ENCODE data around the gene KIAA0232.

KIAA0232 gene

DNA sequence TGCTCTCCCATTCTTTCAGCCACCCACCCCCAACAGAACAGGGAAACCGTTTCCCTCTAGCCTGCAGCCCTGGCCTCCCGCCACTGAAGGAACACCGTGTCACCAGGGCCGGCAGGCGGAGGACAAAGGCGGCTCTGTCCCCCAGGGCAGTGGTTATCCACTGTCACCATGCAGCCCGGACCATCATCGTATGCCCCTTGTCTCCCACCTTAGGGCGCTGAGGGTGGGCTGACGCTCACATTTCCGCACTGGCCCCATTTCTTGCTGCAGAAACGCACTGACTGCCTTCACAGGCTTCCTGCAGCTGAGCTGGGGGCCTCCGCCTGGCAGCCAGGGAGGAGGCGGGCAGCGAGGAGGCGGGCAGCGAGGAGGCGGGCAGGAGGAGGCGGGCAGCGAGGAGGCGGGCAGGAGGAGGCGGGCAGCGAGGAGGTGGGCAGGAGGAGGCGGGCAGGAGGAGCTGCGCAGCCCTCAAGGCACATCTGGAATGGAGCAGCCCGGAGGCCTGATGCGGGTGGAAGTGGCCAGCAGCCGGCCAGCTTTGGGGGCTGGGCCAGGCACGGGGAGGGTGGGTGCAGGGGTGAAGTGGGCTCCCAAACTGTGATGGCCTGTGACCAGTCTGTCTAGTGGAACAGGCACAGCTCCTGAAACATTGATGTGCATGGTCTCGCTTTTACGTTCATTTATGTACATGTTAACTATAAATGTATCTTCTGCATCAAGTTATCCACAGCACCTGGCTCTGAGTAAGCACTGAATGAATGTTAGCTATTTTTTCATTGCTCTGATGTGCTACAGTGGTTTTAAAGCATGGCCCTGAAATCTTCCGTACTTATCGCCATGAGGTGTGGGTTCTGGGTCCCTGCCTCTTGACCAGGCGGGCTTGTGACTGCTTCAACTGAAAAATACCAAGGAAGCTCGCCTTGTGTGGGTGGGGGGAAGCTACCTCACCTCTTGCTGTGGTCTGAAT lies 20.6 kb upstream of the KIAA0232 start:
- Histone ChIP-seq H3K9me3 (ENCODE audit: control insufficient read depth, low read length) (no peaks in the 10 kb centered on the region), H3K27me3 (ENCODE audit: control insufficient read depth, insufficient read depth, low read length) (no peaks in the 10 kb centered on the region), H3K9ac (ENCODE audit: low read length) (no peak overlapping the region), H3K36me3 (ENCODE audit: control insufficient read depth, insufficient read depth, low read length) (no peaks in the 10 kb centered on the region), H3K4me1 (ENCODE audit: control insufficient read depth, insufficient read depth, low read length) (no peaks in the 10 kb centered on the region), H3K4me3 (ENCODE audit: low read length) (no peak overlapping the region)

DNA sequence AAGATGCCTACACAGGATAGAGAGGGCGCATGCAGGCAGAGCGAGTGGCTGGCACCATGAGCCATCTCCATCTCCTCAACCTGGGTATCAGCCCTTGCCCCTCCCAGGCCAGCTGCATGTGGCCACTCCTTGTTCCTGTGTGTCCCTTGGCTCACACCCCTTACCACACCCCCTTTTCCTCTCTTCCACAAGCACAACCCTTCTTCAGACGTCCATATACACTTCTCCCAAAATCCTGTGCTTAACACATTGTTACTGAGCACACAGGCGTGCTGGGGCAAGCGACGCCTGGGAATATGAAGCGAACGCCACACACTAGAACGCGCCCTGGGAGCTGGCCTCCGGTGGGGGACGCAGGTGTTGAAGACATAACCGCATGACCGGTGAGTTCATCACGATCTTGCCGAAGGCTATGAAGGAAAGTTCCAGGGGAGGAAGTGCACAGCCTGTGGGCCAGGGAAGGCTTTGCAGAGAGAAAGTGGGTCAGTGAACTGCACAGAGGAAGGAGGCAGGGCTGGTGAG lies 19.1 kb upstream of the KIAA0232 start:
- Histone ChIP-seq H3K9ac (ENCODE audit: low read length) (no peak overlapping the region), H3K4me1 (ENCODE audit: control insufficient read depth, insufficient read depth, low read length) (peaks cover 13% of the 10 kb centered on the region), H3K4me3 (ENCODE audit: low read length) (no peak overlapping the region), H3K9me3 (ENCODE audit: control insufficient read depth, low read length) (no peaks in the 10 kb centered on the region), H3K36me3 (ENCODE audit: control insufficient read depth, insufficient read depth, low read length) (no peaks in the 10 kb centered on the region), H3K27me3 (ENCODE audit: control insufficient read depth, insufficient read depth, low read length) (no peaks in the 10 kb centered on the region)

DNA sequence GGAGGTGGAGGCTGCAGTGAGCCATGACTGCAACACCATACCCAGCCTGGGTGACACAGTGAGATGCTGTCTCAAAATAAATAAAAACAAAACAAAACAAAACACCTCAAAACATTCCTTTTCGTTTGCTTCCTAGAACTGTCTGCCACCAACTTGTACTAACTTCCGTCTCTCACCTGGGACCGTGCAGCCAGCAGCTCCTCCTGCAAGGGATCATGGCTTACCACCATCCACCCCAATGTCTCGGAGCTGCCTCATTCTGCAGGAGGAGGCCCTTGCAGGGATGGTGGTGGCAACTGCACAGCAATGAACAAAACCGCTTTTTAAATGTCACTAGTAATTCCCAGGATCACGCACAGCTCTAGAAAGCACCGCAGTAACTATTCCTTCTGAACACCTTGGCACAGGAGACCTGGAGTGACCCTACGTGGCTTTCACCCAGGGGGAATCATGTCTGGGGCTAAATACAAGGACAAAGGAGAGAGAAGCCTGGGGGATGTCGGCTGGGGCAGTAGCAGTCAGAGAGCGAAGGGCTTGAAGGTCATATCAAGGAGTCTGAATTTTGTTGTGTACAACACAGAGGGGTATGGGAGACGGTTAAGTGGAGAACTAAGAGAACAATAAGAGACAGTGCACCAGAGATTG lies 17.4 kb upstream of the KIAA0232 start:
- H3K9me3 ChIP-seq (ENCODE audit: control insufficient read depth, low read length): no peaks in the 10 kb centered on the region
- no peaks in the 10 kb centered on the region for H3K36me3 ChIP-seq (ENCODE audit: control insufficient read depth, insufficient read depth, low read length)
- H3K27me3 ChIP-seq (ENCODE audit: control insufficient read depth, insufficient read depth, low read length): no peaks in the 10 kb centered on the region
- no peak overlapping the region for H3K9ac ChIP-seq (ENCODE audit: low read length)
- H3K4me3 ChIP-seq (ENCODE audit: low read length): no peak overlapping the region
- H3K4me1 ChIP-seq (ENCODE audit: control insufficient read depth, insufficient read depth, low read length): peaks cover 16% of the 10 kb centered on the region

GRCh38 chr4:6765703-6766102 lies 16.8 kb upstream of the KIAA0232 start:
- no peak overlapping the region for H3K9ac ChIP-seq (ENCODE audit: low read length)
- no peaks in the 10 kb centered on the region for H3K9me3 ChIP-seq (ENCODE audit: control insufficient read depth, low read length)
- H3K4me3 ChIP-seq (ENCODE audit: low read length): no peak overlapping the region

DNA sequence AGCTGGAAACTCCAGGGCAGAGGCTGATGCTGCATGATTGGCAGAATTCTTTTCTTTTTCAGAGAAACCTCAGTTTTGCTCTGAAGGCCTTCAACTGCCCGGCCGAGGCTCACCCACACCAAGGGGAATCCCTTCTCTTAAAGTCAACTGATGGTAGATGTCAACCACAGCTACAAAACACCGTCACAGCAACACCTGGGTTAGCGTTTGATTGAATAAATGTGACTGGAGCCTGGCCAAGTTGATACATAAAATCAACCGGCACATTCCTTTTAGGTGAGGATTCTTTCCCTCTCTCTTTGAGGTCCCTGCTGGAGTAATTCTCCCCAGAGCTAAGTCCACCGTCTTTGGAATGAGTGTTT lies 15.2 kb upstream of the KIAA0232 start:
- Histone ChIP-seq H3K9ac (ENCODE audit: low read length) (no peak overlapping the region), H3K36me3 (ENCODE audit: control insufficient read depth, insufficient read depth, low read length) (no peaks in the 10 kb centered on the region), H3K9me3 (ENCODE audit: control insufficient read depth, low read length) (no peaks in the 10 kb centered on the region), H3K4me1 (ENCODE audit: control insufficient read depth, insufficient read depth, low read length) (peaks cover 16% of the 10 kb centered on the region), H3K4me3 (ENCODE audit: low read length) (no peak overlapping the region), H3K27me3 (ENCODE audit: control insufficient read depth, insufficient read depth, low read length) (no peaks in the 10 kb centered on the region)

More at GRCh38 chr4:6765703-6766102, 16.8 kb upstream of the KIAA0232 start:
- H3K27me3 ChIP-seq (ENCODE audit: control insufficient read depth, insufficient read depth, low read length): no peaks in the 10 kb centered on the region
- H3K4me1 ChIP-seq (ENCODE audit: control insufficient read depth, insufficient read depth, low read length): peaks cover 16% of the 10 kb centered on the region
- H3K36me3 ChIP-seq (ENCODE audit: control insufficient read depth, insufficient read depth, low read length): no peaks in the 10 kb centered on the region

- Histone ChIP-seq H3K27me3 (ENCODE audit: control insufficient read depth, insufficient read depth, low read length) (no peaks in the 10 kb centered on the region), H3K9me3 (ENCODE audit: control insufficient read depth, low read length) (no peaks in the 10 kb centered on the region), H3K9ac (ENCODE audit: low read length) (no peak overlapping the region), H3K4me3 (ENCODE audit: low read length) (no peak overlapping the region), H3K4me1 (ENCODE audit: control insufficient read depth, insufficient read depth, low read length) (peaks cover 16% of the 10 kb centered on the region), H3K36me3 (ENCODE audit: control insufficient read depth, insufficient read depth, low read length) (no peaks in the 10 kb centered on the region)
Measured at GRCh38 chr4:6767748-6768538, 14.6 kb upstream of the KIAA0232 start.

DNA sequence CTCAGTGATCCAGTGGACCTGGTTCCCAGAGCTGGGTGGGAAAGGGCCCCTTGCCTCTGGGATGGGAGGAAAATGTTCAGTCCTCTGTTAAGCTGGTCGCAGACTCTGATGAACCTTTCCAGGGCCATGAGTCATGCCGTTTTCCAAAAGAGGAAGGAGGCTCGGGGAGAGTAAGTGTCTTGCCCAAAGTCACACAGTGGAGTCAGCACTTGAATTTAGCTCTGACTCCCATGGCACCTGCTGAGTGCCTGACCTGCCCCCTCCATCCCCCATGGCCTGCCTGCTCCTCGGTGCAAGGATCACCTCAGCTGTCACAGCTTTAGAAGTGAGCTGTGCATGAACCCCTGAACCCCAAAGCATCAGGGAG lies 14.0 kb upstream of the KIAA0232 start:
- peaks cover 16% of the 10 kb centered on the region for H3K4me1 ChIP-seq (ENCODE audit: control insufficient read depth, insufficient read depth, low read length)
- H3K27me3 ChIP-seq (ENCODE audit: control insufficient read depth, insufficient read depth, low read length): no peaks in the 10 kb centered on the region
- no peak overlapping the region for H3K4me3 ChIP-seq (ENCODE audit: low read length)
- no peak overlapping the region for H3K9ac ChIP-seq (ENCODE audit: low read length)
- no peaks in the 10 kb centered on the region for H3K36me3 ChIP-seq (ENCODE audit: control insufficient read depth, insufficient read depth, low read length)
- no peaks in the 10 kb centered on the region for H3K9me3 ChIP-seq (ENCODE audit: control insufficient read depth, low read length)

DNA sequence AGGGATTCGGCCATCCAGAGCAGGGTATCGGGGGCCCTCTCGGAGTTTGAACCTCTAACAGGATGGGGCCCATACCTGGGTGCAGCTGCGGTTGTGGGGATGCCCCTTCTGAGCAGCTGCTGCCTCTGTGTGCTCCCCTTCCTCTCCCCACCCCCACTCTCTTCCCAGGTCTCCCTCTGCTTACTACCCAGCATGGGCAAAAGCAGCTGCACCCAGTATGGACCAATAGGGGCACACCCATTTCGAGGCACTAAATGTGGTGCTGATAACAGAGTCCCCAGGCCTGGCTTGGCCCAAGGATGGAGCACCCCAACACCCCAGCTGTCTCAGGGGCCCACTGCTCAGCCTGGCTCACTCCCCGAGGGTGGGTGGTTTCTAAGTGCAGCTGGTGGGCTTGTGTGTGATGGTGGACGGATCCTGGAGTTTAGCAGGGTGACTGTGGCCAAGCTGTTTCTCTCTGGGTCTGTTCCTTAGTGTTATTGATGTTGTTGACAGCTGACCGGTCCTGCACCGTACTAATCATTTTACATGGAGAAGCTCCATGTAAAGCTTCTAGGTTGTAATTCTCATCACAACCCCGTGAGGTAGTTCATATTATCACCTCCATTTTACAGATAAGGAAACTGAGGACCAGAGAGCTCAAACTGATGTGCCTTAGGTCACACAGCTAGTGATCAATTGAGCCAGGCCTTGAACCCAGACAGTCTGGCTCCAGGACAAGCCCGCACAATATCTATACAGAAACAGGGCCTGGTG lies 13.1 kb upstream of the KIAA0232 start:
- peaks cover 16% of the 10 kb centered on the region for H3K4me1 ChIP-seq (ENCODE audit: control insufficient read depth, insufficient read depth, low read length)
- H3K9ac ChIP-seq (ENCODE audit: low read length): no peak overlapping the region

DNA sequence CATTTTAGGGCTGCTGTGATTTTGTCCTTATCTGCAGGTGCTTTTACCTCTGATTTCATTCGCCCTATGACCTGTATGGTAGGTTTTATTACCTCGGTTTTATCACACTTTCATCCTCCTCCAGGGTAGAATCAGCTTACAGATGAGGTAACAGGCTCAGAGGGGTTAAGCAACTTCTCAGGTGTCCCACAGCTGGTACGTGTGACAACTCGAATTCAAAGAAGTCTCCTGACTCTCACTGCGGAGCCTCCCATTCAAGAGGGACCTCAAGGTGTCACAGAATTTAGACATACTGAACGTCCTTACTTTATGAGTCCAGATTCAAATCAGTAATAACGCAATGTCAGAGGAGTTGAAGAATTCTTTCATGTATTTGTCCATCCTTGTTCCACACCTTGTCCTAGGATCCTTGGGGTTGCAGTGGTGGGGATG lies 12.5 kb upstream of the KIAA0232 start:
- H3K9me3 ChIP-seq (ENCODE audit: control insufficient read depth, low read length): no peaks in the 10 kb centered on the region
- H3K4me1 ChIP-seq (ENCODE audit: control insufficient read depth, insufficient read depth, low read length): peaks cover 16% of the 10 kb centered on the region
- H3K4me3 ChIP-seq (ENCODE audit: low read length): no peak overlapping the region
- H3K27me3 ChIP-seq (ENCODE audit: control insufficient read depth, insufficient read depth, low read length): no peaks in the 10 kb centered on the region
- H3K36me3 ChIP-seq (ENCODE audit: control insufficient read depth, insufficient read depth, low read length): no peaks in the 10 kb centered on the region
- H3K9ac ChIP-seq (ENCODE audit: low read length): no peak overlapping the region

More for the DNA sequence above, 13.1 kb upstream of the KIAA0232 start:
- no peak overlapping the region for H3K4me3 ChIP-seq (ENCODE audit: low read length)
- H3K9me3 ChIP-seq (ENCODE audit: control insufficient read depth, low read length): no peaks in the 10 kb centered on the region
- no peaks in the 10 kb centered on the region for H3K27me3 ChIP-seq (ENCODE audit: control insufficient read depth, insufficient read depth, low read length)
- H3K36me3 ChIP-seq (ENCODE audit: control insufficient read depth, insufficient read depth, low read length): no peaks in the 10 kb centered on the region

DNA sequence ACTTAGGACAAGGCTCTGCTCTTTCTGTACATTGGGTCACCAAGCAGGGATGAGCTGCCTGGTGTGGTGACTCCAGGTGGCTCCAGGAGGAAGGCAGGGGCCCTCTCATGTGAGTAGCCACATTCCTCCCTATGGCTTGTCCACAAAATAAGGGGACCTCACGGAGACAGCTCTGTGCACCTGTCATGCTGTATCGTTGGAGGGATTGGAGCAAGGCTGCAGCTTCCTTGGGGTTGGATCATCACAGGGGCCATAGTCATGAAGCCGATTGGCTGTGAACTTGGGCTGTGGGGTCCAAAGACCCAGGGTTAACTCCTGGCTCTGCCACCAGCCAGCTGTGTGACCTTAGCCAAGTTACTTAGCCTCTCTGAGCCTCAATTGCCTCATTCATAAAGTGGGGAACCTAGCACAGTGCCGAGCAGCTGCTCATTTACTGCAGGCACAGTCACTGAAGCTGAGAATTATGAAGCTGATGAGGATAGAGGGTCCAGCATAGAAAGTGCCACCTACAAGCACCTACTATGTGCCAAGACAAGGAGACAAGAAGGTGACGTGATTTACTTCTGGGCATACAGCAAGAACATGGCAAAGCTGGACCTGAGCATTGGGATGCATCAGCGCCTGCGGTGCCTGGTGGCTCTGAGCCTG lies 11.8 kb upstream of the KIAA0232 start:
- H3K27me3 ChIP-seq (ENCODE audit: control insufficient read depth, insufficient read depth, low read length): no peaks in the 10 kb centered on the region
- H3K4me3 ChIP-seq (ENCODE audit: low read length): no peak overlapping the region
- H3K9ac ChIP-seq (ENCODE audit: low read length): no peak overlapping the region

GRCh38 chr4:6771229-6771671 lies 11.3 kb upstream of the KIAA0232 start:
- peaks cover 16% of the 10 kb centered on the region for H3K4me1 ChIP-seq (ENCODE audit: control insufficient read depth, insufficient read depth, low read length)
- H3K27me3 ChIP-seq (ENCODE audit: control insufficient read depth, insufficient read depth, low read length): no peaks in the 10 kb centered on the region
- H3K4me3 ChIP-seq (ENCODE audit: low read length): no peak overlapping the region
- no peaks in the 10 kb centered on the region for H3K36me3 ChIP-seq (ENCODE audit: control insufficient read depth, insufficient read depth, low read length)
- no peak overlapping the region for H3K9ac ChIP-seq (ENCODE audit: low read length)
- no peaks in the 10 kb centered on the region for H3K9me3 ChIP-seq (ENCODE audit: control insufficient read depth, low read length)

More for the DNA sequence above, 11.8 kb upstream of the KIAA0232 start:
- peaks cover 16% of the 10 kb centered on the region for H3K4me1 ChIP-seq (ENCODE audit: control insufficient read depth, insufficient read depth, low read length)
- no peaks in the 10 kb centered on the region for H3K9me3 ChIP-seq (ENCODE audit: control insufficient read depth, low read length)
- H3K36me3 ChIP-seq (ENCODE audit: control insufficient read depth, insufficient read depth, low read length): no peaks in the 10 kb centered on the region
